DND-41 (cell line): Measurements from ENCODE around the gene DNAH1.

Source experiments
- ATAC-seq: fragments of 200-7000 bp; cut with Tn5 transposase; 3 replicates; pipeline ENCODE4 v1.9.1; 2021; ENCODE audit warnings: low read depth; ENCODE audit not compliant: insufficient read depth
- DNase-seq: peaks from one replicate; pipeline ENCODE4 v3.0.0-alpha.2; 2020
- H2AFZ ChIP-seq: 2 replicates; pipeline ENCODE4 v1.6.0; 2012; ENCODE audit warnings: low read depth, low read length
- H3K27ac ChIP-seq: 2 replicates; pipeline ENCODE4 v1.5.1; 2012; ENCODE audit warnings: low read length, inconsistent platforms
- H3K27me3 ChIP-seq: fragments of 200-600 bp; sonication (generic); 2 replicates; pipeline ENCODE4 v1.6.0; 2012; ENCODE audit warnings: low read length, mild to moderate bottlenecking, inconsistent platforms; ENCODE audit not compliant: insufficient read depth, poor library complexity
- H3K36me3 ChIP-seq: 2 replicates; pipeline ENCODE4 v1.5.1; 2012; ENCODE audit warnings: low read length, inconsistent platforms; ENCODE audit not compliant: insufficient read depth
- H3K4me1 ChIP-seq: 2 replicates; pipeline ENCODE4 v1.5.1; 2012; ENCODE audit warnings: mild to moderate bottlenecking, low read length; ENCODE audit not compliant: insufficient read depth
- H3K4me2 ChIP-seq: 2 replicates; pipeline ENCODE4 v1.6.0; 2012; ENCODE audit warnings: mild to moderate bottlenecking, moderate library complexity, low read length, inconsistent platforms; ENCODE audit not compliant: insufficient read depth
- H3K4me3 ChIP-seq, 2 experiments: fragments of 200-600 bp in 1 of 2; shearing (Covaris generic) in 1 of 2; 2 replicates each; pipeline ENCODE4 v1.5.1; 2012 to 2016; ENCODE audit warnings: inconsistent platforms in 2 of 2, low read length in 2 of 2, mild to moderate bottlenecking in 2 of 2, low read depth in 1 of 2, moderate library complexity in 1 of 2
- H3K79me2 ChIP-seq: 2 replicates; pipeline ENCODE4 v1.6.0; 2012; ENCODE audit warnings: low read length, inconsistent platforms; ENCODE audit not compliant: insufficient read depth
- H3K9ac ChIP-seq: 2 replicates; pipeline ENCODE4 v1.6.0; 2012; ENCODE audit warnings: low read depth, mild to moderate bottlenecking, inconsistent platforms, low read length, moderate library complexity
- H3K9me3 ChIP-seq: 2 replicates; pipeline ENCODE4 v1.5.1; 2012; ENCODE audit warnings: low read length, moderate library complexity, mild to moderate bottlenecking, inconsistent platforms; ENCODE audit not compliant: insufficient read depth, severe bottlenecking
- H4K20me1 ChIP-seq: 2 replicates; pipeline ENCODE4 v1.6.0; 2012; ENCODE audit warnings: low read length; ENCODE audit not compliant: insufficient read depth
- CTCF ChIP-seq: IDR thresholded peaks from 2 replicates; pipeline ENCODE4 v1.5.1; 2012; ENCODE audit warnings: borderline replicate concordance, low read length, moderate library complexity, mild to moderate bottlenecking; ENCODE audit not compliant: poor library complexity, severe bottlenecking; ENCODE audit errors: extremely low read depth
- EZH2 ChIP-seq: IDR thresholded peaks from 3 replicates; pipeline ENCODE4 v1.6.1; 2012; ENCODE audit warnings: borderline replicate concordance, low read depth, mild to moderate bottlenecking, moderate library complexity, low read length, inconsistent platforms; ENCODE audit not compliant: severe bottlenecking

Gene DNAH1

GRCh38 chr3:52339612-52340011, 23.5 kb downstream of the DNAH1 start:
- Histone ChIP-seq H3K4me1 (no peaks in the 10 kb centered on the region), H4K20me1 (no peaks in the 10 kb centered on the region), H3K36me3 (no peaks in the 10 kb centered on the region), H3K27me3 (no peaks in the 10 kb centered on the region), H3K9ac (no peak overlapping the region), H3K4me3 (no peak overlapping the region), H2AFZ (no peak overlapping the region), H3K79me2 (no peaks in the 10 kb centered on the region), H3K4me2 (no peak overlapping the region), H3K9me3 (no peaks in the 10 kb centered on the region), H3K27ac (no peak overlapping the region)
- DNase-seq (peak; percentile 57), ATAC-seq (peak; percentile 83)
- peak; percentile 83 for TF ChIP-seq CTCF
- no peak for TF ChIP-seq EZH2

GRCh38 chr3:52341123-52341522, 25.0 kb downstream of the DNAH1 start:
- no peak for TF ChIP-seq EZH2
- no peak for TF ChIP-seq CTCF
- H3K4me2 ChIP-seq, result no peak overlapping the region
- DNase-seq, result peak; percentile 12
- no peak overlapping the region for H3K9ac ChIP-seq
- H3K36me3 ChIP-seq, result no peaks in the 10 kb centered on the region
- no peak overlapping the region for H3K4me3 ChIP-seq
- no peak overlapping the region for H2AFZ ChIP-seq
- no peaks in the 10 kb centered on the region for H3K9me3 ChIP-seq
- H3K27me3 ChIP-seq, result no peaks in the 10 kb centered on the region
- H4K20me1 ChIP-seq, result no peaks in the 10 kb centered on the region
- H3K4me1 ChIP-seq, result no peaks in the 10 kb centered on the region
- ATAC-seq, result 0 out of 3 replicates have a peak, but pooled peaks have one; percentile 43
- no peaks in the 10 kb centered on the region for H3K79me2 ChIP-seq
- H3K27ac ChIP-seq, result no peak overlapping the region

- Histone ChIP-seq H3K36me3 (no peaks in the 10 kb centered on the region), H3K4me2 (no peak overlapping the region), H4K20me1 (no peaks in the 10 kb centered on the region), H3K9ac (no peak overlapping the region), H2AFZ (no peak overlapping the region), H3K27ac (no peak overlapping the region), H3K4me3 (no peak overlapping the region), H3K4me1 (no peaks in the 10 kb centered on the region), H3K9me3 (no peaks in the 10 kb centered on the region), H3K79me2 (no peaks in the 10 kb centered on the region), H3K27me3 (no peaks in the 10 kb centered on the region)
- DNase-seq, result no peak
- no peak for ATAC-seq
- TF ChIP-seq EZH2 (no peak), CTCF (no peak)
Observed at GRCh38 chr3:52343946-52344600, 28.0 kb downstream of the DNAH1 start.
